Stimulated activated naive B cell treated with anti-CD40 and anti-IgM and Interleukin-4, amounts not matched to agents 10 μg/mL and 1 μg/mL and 100 μg/mL, for 72 hours (primary cell): Measurements from ENCODE around the gene LRRC10.

Experiments used
- ATAC-seq, 2 donors: fragments of 150-1000 bp; cut with Tn5 transposase; replicated peaks; 2 replicates each; pipeline ENCODE4 v1.10.0; 2021; ENCODE audit warnings: moderate library complexity in 1 of 2
- DNase-seq: peaks from one replicate; pipeline ENCODE4 v3.0.0; 2021
- H3K27ac Mint-ChIP-seq: one replicate; pipeline ENCODE4 v1.8.0; 2022; ENCODE audit warnings: mild to moderate bottlenecking, mixed read lengths
- H3K27me3 Mint-ChIP-seq, 2 donors: one replicate each; pipeline ENCODE4 v1.8.0; 2022; ENCODE audit warnings: mixed read lengths in 2 of 2
- H3K36me3 Mint-ChIP-seq, 2 donors: one replicate each; pipeline ENCODE4 v1.8.0; 2022; ENCODE audit warnings: mixed read lengths in 2 of 2, mild to moderate bottlenecking in 1 of 2
- H3K4me1 Mint-ChIP-seq, 2 donors: one replicate each; pipeline ENCODE4 v1.8.0; 2022; ENCODE audit warnings: mixed read lengths in 2 of 2, mild to moderate bottlenecking in 1 of 2
- H3K4me3 Mint-ChIP-seq, 2 donors: one replicate each; pipeline ENCODE4 v1.8.0; 2022; ENCODE audit warnings: mild to moderate bottlenecking in 2 of 2, mixed read lengths in 2 of 2, moderate library complexity in 1 of 2
- H3K9me3 Mint-ChIP-seq, 2 donors: one replicate each; pipeline ENCODE4 v1.8.0; 2022; ENCODE audit warnings: mixed read lengths in 2 of 2, mild to moderate bottlenecking in 1 of 2

LRRC10 gene, protein sequence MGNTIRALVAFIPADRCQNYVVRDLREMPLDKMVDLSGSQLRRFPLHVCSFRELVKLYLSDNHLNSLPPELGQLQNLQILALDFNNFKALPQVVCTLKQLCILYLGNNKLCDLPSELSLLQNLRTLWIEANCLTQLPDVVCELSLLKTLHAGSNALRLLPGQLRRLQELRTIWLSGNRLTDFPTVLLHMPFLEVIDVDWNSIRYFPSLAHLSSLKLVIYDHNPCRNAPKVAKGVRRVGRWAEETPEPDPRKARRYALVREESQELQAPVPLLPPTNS

DNA sequence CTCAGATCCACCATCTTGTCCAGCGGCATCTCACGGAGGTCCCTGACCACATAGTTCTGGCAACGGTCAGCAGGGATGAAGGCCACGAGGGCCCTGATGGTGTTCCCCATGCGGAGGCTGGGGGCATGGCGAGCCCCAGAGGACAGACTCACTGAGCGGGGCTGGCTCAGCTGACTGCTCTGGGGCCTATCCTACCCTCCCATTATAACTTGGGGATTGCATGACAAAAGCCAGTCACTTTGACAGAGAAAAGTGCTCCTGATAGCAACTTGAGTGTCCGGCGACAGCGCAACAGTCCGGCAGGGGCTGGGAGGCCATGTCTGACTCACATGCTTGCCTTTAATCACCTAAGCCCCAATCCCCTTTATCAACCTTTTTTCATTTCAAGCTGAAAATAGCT, at the start of gene LRRC10:
Gene LRRC10 (minus strand): TSS at position 179 of the 400 bp plus-strand sequence. CDS start 69 bp downstream, at position 110.
- Mint-ChIP-seq H3K4me1 (peaks cover 5% of the 10 kb centered on the region in 2 donors), H3K4me3 (no peak within 1 kb of the TSS), H3K27me3 (no peaks in the 10 kb centered on the region), H3K36me3 (no peaks in the 10 kb centered on the region), H3K27ac (no peak within 1 kb of the TSS), H3K9me3 (peaks cover 0 to 3% of the 10 kb centered on the region in 2 donors)
- DNase-seq: no peak
- ATAC-seq: no peak

DNA sequence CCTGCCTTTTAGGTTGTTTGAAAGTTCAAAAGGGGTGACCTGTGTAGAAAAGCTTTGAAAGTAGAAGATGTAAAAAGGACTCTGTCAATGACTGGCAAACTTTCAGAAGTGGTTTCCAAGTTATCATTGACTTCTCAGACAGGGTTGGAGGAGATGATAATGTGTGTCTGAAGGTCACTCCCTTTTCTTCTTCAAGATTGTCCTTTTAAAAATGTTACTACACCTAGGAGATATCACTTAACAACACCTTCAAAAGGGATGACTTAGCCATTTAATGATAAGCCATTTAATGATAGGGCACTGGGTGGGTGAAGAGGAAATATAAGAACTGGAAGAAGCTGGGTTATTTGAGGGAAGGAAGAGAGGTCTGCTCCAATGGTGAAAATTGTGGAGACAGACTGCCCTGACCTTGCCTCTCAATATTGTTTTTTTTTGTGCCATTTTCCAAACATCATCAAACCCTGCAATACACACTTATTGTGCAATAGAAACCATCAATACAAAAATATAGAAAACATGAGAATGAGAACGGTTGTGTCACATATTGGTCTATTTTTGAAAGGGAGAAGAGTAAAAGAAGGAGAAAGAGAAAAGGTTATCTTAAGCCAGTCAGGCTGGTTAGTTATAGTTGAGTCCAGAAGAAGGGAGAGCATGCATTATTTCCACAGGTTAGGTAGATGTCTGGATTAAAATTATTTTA, 49.6 kb upstream of the LRRC10 start:
- Mint-ChIP-seq H3K36me3 (no peaks in the 10 kb centered on the region), H3K4me1 (peaks cover 0 to 2% of the 10 kb centered on the region in 2 donors), H3K27me3 (peaks cover 6% of the 10 kb centered on the region in 2 donors), H3K4me3 (no peak overlapping the region), H3K27ac (no peak overlapping the region), H3K9me3 (no peaks in the 10 kb centered on the region)
- ATAC-seq: no peak
- DNase-seq: no peak

DNA sequence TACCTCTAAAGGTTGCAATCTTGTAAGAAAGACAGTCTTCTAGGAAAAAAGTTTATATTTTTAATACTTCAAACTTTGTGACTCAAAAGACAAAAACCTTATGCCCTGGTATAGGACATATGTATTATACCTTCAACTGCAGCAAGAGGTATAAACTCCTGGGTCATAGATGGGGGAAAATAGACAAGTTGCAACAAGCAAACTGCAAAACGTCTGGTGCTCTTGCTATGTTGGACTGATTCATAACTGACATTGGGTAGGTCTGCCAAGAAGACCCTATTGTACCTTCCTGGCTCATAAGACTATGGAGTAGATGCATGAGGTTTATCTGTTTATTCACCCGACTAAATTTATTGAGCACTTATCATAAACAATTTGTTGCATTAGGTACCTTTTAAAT, 47.5 kb upstream of the LRRC10 start:
- DNase-seq (no peak), ATAC-seq (no peak)
- Mint-ChIP-seq H3K4me1 (peaks cover 0 to 2% of the 10 kb centered on the region in 2 donors), H3K4me3 (no peak overlapping the region), H3K27me3 (peaks cover 6% of the 10 kb centered on the region in 2 donors), H3K36me3 (no peaks in the 10 kb centered on the region), H3K9me3 (no peaks in the 10 kb centered on the region), H3K27ac (no peak overlapping the region)

DNA sequence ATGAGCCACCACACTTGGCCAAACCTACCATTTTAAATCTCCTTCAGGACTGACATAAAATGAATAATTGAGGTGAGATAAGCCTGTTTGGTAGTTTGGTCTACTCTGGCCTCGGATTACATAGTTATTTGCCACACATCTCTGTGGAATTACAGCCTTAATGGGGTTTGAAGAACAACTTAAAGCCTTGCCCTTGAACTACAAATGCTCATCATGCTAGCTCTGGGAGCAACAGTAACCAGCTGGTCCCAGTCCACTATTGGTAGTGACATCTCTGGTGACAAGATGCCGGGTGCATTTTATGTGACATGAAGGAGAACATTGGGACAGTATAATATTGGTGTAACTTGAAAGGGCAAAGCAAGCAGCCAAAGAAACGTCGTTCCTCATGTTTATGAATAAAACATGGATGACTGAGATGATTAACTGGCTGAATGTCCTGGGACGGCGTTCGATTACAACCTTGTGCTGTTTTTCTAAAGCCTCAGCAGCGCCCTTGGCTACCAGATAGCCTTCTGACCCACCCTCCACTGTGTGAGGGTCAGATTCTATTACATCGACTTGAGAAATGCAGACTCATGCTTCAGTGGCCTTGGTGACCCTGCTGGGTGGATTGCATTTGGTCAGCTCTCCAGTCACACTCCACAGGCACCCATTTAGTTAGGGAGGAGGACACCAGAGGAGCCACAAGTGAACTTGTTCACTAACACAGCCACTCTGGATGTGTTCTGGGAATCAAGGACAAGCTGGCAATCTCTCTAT, 46.9 kb upstream of the LRRC10 start:
- DNase-seq: no peak
- Mint-ChIP-seq H3K4me1 (no peaks in the 10 kb centered on the region), H3K27ac (no peak overlapping the region), H3K9me3 (no peaks in the 10 kb centered on the region), H3K27me3 (peaks cover 6% of the 10 kb centered on the region in 2 donors), H3K36me3 (no peaks in the 10 kb centered on the region), H3K4me3 (no peak overlapping the region)
- no peak for ATAC-seq

DNA sequence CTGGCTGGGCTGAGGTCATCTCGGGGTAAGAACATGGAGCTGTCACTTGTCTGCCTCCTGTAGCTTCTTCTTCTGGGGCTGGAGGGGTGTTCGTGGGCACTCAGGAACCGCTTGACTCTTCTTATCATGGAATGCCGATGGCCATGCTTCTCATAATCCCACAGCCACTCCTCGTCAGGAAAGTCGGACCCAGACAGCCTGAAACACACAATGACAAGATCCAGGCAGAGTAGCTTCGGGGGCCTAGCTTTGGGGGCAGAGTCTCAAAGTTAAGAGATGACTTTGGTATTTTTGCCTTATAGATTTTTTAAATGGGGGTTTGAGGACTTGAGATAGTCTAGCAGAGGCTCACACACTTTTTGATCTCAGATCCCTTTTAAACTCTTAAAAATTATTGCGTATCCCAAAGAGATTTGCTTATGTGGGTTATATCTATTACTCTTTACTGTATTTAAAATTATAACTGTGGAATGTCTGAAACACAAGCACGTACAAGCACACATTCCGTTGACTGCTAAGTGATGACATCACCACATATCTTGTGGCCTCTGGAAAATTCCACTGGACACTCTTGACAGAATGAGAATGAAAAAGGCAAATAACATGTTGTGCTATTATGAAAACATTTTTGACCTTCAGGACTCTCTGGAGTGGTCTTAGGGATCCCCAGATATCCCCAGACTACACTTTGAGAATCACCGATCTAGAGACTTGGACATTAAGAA, 45.1 kb upstream of the LRRC10 start:
- no peaks in the 10 kb centered on the region for H3K36me3 Mint-ChIP-seq
- no peak overlapping the region for H3K27ac Mint-ChIP-seq
- peaks cover 6% of the 10 kb centered on the region in 2 donors for H3K27me3 Mint-ChIP-seq
- no peak overlapping the region for H3K4me3 Mint-ChIP-seq
- H3K4me1 Mint-ChIP-seq: no peaks in the 10 kb centered on the region
- H3K9me3 Mint-ChIP-seq: no peaks in the 10 kb centered on the region
- no peak for ATAC-seq
- no peak for DNase-seq

DNA sequence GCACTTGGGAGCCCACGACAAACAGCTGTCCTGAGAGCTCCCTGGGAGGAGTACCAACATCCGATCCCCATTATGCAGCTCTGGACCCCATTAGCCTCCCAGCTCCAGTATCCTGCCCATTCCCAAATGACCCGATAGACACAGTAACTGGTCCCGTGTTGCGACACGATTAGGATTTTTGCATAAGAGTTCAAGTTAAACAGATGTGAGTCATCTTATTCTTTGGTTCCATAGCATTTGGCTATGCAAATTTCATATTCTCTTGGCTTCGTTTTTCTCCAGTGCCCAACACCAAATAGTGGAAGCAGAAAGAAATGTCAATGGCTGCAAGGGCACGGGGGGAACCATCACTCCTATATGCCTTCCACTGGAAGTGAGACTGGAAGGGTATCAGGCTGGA, 43.0 kb upstream of the LRRC10 start:
- no peaks in the 10 kb centered on the region for H3K4me1 Mint-ChIP-seq
- H3K4me3 Mint-ChIP-seq: no peak overlapping the region

DNA sequence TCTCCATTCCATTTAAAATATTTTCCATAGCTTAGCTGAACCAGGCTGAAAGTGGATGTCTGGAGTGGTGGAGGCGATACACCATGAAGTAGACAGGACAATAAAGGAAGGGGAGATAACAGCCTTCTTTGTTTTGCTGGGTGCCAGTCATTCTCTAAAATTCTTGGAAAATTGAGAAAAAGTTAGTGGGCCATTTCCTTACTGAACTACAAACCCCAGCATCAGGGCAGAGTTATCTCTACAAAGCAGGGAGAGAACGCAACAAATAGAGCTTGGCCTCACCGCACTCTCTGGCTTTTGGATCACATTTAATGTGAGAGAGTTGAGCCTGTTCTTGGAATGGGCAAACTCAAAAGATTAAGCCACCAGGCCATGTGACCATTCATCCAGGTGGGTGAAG, 41.2 kb upstream of the LRRC10 start:
- Mint-ChIP-seq H3K4me1 (no peaks in the 10 kb centered on the region), H3K36me3 (no peaks in the 10 kb centered on the region), H3K27me3 (peaks cover 0 to 5% of the 10 kb centered on the region in 2 donors), H3K4me3 (no peak overlapping the region), H3K27ac (no peak overlapping the region), H3K9me3 (no peaks in the 10 kb centered on the region)
- no peak for ATAC-seq
- no peak for DNase-seq

More for the DNA sequence above, 43.0 kb upstream of the LRRC10 start:
- Mint-ChIP-seq H3K9me3 (no peaks in the 10 kb centered on the region), H3K36me3 (no peaks in the 10 kb centered on the region), H3K27ac (no peak overlapping the region), H3K27me3 (no peaks in the 10 kb centered on the region)
- DNase-seq (no peak), ATAC-seq (no peak)

DNA sequence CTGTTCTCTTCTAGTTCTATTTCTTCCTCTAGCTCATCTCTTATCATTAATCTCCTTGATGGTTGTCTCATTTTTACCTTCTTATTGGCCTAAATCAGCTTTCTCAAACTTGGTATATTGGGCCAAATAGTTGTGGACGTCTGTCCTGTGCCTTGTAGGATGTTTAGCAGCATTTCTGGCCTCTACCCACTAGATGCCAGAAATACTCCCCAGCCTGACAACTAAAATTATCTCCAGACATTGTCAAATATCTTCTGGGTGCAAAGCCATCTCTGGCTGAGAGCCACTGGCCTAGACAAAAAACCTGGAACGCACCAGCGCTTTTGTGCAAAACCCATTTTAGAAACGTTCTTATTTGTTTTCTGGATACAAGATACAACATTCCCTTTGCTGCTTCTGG, 38.8 kb upstream of the LRRC10 start:
- ATAC-seq: no peak
- Mint-ChIP-seq H3K27ac (no peak overlapping the region), H3K4me1 (no peaks in the 10 kb centered on the region), H3K4me3 (no peak overlapping the region), H3K36me3 (no peaks in the 10 kb centered on the region), H3K27me3 (peaks cover 0 to 5% of the 10 kb centered on the region in 2 donors), H3K9me3 (no peaks in the 10 kb centered on the region)
- no peak for DNase-seq

DNA sequence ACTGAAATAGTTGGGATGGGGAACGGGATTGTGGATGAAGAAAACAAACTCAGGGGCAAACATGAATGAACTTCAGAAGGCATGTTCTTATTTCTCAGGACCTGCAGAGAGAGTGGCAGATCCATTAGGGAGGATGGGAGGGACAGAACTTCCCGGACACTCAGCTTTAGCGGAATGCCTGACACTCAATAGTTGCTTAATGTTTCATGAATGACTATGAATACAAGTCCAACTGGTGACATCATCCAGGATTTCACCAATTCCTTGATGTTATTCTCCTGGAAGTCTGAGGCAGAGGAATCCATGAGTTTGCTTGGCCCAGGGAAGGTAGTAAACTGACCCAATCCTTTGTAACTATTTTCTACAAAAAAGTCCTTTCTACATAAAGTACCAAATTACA, 37.8 kb upstream of the LRRC10 start:
- Mint-ChIP-seq H3K27me3 (peaks cover 0 to 5% of the 10 kb centered on the region in 2 donors), H3K4me1 (no peaks in the 10 kb centered on the region), H3K4me3 (no peak overlapping the region), H3K27ac (no peak overlapping the region), H3K9me3 (no peaks in the 10 kb centered on the region), H3K36me3 (no peaks in the 10 kb centered on the region)
- DNase-seq (no peak), ATAC-seq (no peak)

DNA sequence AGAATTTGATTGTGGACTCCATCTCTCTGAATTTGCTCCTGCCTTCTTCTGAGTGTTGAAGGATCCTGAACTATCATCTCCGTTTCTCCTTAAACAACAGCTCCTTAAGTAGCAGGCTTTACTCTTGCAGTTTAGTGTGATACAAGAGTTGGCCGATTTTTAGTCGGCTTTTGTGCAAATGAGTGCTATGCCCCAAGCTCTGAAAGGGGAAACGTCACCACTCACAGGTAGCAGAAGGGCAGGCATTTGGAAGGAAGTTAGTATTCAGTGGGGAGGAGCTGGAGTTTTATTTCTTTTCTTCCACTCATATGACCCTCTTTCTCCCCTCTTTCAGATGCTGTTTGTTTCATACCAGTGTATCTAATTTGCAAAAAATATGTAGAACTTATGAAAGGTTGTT, 36.5 kb upstream of the LRRC10 start:
- Mint-ChIP-seq H3K27me3 (peaks cover 0 to 5% of the 10 kb centered on the region in 2 donors), H3K4me1 (no peaks in the 10 kb centered on the region), H3K9me3 (no peaks in the 10 kb centered on the region), H3K36me3 (no peaks in the 10 kb centered on the region), H3K27ac (no peak overlapping the region), H3K4me3 (no peak overlapping the region)
- DNase-seq (no peak), ATAC-seq (no peak)

DNA sequence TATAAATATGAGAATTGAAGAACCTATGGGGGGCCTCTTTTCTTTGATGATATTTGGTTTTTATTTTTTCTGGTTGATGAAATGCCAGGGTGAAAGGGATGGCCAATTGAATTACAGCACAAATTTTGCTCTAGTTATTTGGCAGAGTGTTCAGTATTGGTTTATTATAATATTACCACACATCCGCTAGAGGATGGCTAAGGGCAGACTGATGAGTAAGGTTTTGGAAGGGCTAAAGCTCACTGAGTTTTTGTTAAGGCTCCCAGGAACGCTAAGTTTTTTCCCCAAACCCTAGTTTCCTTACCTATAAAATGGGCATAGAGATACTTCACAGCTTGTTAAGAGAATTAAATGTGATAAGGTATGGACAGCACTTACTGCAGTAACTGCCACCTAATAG, 34.3 kb upstream of the LRRC10 start:
- no peak overlapping the region for H3K4me3 Mint-ChIP-seq
- H3K27ac Mint-ChIP-seq: no peak overlapping the region
- H3K4me1 Mint-ChIP-seq: no peaks in the 10 kb centered on the region
- no peak for ATAC-seq
- H3K27me3 Mint-ChIP-seq: peaks cover 0 to 5% of the 10 kb centered on the region in 2 donors
- no peaks in the 10 kb centered on the region for H3K9me3 Mint-ChIP-seq
- no peak for DNase-seq
- no peaks in the 10 kb centered on the region for H3K36me3 Mint-ChIP-seq

DNA sequence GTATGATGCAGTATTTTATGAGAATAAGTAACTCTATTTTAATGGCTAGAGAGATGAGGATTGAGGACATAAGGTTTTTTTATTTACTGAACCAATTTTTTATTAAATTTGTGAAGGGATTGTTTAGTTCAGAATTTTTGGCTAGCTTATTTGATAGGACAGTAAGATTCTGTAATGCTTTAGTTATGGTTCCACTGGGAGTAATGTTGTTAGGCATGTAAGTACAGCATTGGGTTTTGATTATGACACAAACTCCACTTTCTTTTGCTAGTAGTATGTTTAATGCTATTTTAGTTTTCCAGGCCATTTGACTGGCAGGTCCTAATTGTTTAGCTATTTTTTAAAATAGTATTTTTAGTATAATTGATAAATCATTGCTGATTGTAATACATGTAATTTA, 33.8 kb upstream of the LRRC10 start:
- no peak for ATAC-seq
- H3K4me3 Mint-ChIP-seq: no peak overlapping the region
- peaks cover 0 to 5% of the 10 kb centered on the region in 2 donors for H3K27me3 Mint-ChIP-seq
- no peaks in the 10 kb centered on the region for H3K4me1 Mint-ChIP-seq
- no peaks in the 10 kb centered on the region for H3K9me3 Mint-ChIP-seq
- H3K27ac Mint-ChIP-seq: no peak overlapping the region
- H3K36me3 Mint-ChIP-seq: no peaks in the 10 kb centered on the region
- DNase-seq: no peak

DNA sequence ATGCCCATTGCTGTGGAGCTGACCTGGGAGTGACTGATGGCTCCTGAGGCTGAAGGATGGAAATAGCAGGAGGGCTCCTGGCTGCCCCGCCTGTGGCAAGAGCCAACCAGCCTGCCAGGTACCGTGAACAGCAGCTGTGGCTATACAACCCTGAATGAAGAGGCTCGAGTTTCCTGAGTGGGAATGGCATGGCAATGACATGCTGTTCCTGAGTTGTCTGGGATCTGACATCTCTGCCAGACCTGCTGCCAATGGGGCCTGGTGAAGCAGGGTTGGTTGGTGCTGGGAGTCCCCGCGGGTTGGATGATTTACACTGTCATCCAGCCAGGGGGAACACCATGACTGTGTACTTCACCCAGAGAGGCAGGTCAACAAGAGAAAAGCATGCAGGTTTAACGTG, 31.8 kb upstream of the LRRC10 start:
- Mint-ChIP-seq H3K4me1 (no peaks in the 10 kb centered on the region), H3K4me3 (no peak overlapping the region), H3K9me3 (no peaks in the 10 kb centered on the region), H3K27ac (no peak overlapping the region), H3K27me3 (no peaks in the 10 kb centered on the region), H3K36me3 (no peaks in the 10 kb centered on the region)
- DNase-seq (no peak), ATAC-seq (peak in 1 of 2 donors; percentile 29)

DNA sequence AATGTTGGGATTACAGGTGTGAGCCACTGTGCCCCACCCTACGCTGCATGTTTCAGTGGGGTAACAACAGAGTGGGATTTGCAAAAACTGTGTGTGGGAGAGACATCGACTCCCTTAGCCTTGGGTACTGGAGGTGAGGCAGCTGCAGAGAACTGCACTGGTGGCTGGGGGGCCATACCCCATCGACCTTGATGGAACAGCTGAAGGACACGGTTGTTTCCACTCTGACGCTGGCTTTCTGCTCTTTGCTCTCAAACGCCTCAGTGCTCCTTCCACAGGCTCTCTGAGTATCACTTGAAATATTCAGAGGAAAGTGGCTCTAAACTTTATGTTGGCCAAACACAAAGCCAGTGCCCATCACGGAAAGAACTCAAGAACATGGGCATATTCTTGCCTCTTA, 30.8 kb upstream of the LRRC10 start:
- no peak overlapping the region for H3K4me3 Mint-ChIP-seq
- DNase-seq: no peak
- no peaks in the 10 kb centered on the region for H3K4me1 Mint-ChIP-seq
- H3K27ac Mint-ChIP-seq: no peak overlapping the region
- no peak for ATAC-seq
- H3K27me3 Mint-ChIP-seq: no peaks in the 10 kb centered on the region
- H3K36me3 Mint-ChIP-seq: no peaks in the 10 kb centered on the region
- no peaks in the 10 kb centered on the region for H3K9me3 Mint-ChIP-seq
